Astrocyte (in vitro differentiated cells and primary cell): Measurements from ENCODE around the gene TBX2.

Source experiments
- EZH2 ChIP-seq: IDR thresholded peaks from 2 replicates; pipeline ENCODE4 v1.6.1; 2012; ENCODE audit warnings: mild to moderate bottlenecking, low read length, inconsistent platforms; ENCODE audit not compliant: insufficient read depth
- TF ChIP-seq, protein P1 (sequence below): IDR thresholded peaks from 2 replicates; pipeline ENCODE4 v1.5.1; 2011; ENCODE audit warnings: low read depth, mild to moderate bottlenecking, inconsistent platforms, low read length, moderate library complexity; ENCODE audit not compliant: insufficient read depth

DNA sequence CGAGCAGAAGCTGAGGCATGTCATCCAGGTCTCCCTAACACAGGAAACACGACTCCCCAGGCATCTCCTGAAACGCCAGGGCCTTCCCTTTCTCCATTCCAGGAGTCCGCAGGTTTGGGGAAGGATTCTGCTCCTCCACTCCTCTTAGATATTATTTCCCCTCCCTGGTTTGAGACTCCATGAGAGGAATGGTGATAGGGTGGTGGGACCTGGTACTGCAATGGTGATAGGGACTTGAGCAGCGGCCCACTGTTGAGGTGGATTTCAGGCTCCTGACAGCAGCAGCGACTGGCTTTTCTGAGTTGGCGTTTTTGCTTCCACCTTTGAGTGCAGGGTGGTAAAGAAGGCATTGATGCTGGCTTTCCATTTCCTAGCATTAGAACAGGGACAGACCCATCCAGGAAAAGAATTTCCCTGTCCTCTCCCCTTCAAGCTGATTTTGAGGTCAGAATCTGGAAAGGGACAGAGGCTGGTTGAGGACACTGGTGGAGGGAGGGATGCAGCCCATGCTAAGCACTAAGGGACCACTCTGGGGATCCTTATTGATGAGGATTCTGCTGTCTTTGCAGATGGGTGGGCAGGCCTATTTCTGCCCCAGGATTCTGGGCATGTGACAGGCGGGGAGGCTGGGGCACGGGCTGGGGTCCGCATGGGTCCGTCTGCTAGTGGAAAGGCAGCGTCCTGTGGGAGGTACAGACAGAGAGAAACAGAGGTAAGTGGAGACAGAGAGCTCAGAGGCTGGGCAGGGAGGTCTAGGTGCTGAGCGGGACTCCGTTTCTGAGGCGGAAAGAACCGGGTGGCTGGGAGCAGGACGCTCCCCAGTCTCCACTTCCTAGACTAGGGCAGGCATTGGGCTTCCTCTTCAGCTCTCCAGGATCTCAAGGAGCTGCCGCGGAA lies 51.2 kb downstream of the TBX2 start:
- TF ChIP-seq, protein P1, sequence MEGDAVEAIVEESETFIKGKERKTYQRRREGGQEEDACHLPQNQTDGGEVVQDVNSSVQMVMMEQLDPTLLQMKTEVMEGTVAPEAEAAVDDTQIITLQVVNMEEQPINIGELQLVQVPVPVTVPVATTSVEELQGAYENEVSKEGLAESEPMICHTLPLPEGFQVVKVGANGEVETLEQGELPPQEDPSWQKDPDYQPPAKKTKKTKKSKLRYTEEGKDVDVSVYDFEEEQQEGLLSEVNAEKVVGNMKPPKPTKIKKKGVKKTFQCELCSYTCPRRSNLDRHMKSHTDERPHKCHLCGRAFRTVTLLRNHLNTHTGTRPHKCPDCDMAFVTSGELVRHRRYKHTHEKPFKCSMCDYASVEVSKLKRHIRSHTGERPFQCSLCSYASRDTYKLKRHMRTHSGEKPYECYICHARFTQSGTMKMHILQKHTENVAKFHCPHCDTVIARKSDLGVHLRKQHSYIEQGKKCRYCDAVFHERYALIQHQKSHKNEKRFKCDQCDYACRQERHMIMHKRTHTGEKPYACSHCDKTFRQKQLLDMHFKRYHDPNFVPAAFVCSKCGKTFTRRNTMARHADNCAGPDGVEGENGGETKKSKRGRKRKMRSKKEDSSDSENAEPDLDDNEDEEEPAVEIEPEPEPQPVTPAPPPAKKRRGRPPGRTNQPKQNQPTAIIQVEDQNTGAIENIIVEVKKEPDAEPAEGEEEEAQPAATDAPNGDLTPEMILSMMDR = no peak
- no peak for TF ChIP-seq EZH2
